Suppressor macrophage treated with lipopolysaccharide for 4 hours (primary cell): Measurements from ENCODE around the gene SLC41A3.
"Not testable (repeated sequence)": the region's sequence is repeated elsewhere in the genome, so short reads cannot be mapped to it uniquely, and the experiment has no call there.

Experiments
- DNase-seq: peaks from one replicate; pipeline ENCODE4 v3.0.0-alpha.2; 2020

The SLC41A3 gene

DNA sequence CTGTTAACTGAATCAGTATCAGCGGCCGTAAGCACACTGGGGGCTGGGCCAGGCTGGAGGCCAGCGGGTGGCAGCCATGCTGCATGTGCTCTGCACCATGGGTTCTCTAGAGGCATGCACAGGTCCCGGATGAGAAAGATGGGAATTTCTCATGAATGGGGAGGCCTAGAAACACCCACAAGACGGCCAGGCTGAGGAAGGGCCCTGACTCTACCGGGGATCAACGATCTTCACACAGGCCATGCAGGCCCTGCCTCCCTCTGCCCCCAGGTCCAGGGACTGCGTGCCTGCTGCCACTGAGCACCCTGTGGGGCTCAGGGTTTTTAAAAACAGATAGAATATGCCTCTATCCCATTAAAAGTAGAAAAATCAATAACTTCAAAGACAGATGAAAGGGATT lies 32.7 kb downstream of the SLC41A3 start:
- DNase-seq: no peak

DNA sequence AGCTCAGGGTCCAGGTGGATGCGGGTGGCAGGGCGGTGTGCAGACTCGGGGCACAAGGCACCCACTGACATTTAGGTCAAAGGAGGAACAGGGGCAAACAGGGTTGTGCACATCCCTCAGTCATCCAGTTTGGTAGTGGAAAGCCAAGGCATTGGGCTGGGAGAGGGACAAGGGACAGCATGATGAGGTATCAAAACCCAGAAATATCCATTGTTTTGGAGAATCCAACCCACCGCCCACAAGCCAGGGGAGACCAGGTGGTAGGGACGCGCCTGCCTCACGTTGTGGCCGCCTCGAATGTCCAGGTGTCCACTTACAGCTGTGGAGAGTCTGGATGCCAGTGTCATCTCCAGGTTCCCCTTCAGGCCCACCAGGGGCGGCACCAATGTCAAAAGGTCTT lies 33.3 kb downstream of the SLC41A3 start:
- no peak for DNase-seq

DNA sequence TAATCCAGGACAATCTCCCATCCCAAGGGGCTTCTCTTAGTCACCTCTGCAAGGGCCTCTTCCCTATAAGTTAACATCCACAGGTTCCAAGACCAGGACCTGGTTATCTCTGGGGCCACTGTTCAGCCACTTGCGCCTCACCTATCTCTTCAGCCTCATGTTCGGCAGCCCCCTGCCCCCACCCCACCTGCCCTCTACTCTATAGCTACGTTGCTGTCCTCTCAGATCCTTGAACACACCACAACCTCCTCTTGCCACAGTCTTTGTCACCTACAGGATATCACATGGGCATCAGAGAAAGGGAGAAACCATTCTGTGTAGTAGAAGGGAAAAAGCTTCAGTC lies 33.9 kb downstream of the SLC41A3 start:
- no peak for DNase-seq

DNA sequence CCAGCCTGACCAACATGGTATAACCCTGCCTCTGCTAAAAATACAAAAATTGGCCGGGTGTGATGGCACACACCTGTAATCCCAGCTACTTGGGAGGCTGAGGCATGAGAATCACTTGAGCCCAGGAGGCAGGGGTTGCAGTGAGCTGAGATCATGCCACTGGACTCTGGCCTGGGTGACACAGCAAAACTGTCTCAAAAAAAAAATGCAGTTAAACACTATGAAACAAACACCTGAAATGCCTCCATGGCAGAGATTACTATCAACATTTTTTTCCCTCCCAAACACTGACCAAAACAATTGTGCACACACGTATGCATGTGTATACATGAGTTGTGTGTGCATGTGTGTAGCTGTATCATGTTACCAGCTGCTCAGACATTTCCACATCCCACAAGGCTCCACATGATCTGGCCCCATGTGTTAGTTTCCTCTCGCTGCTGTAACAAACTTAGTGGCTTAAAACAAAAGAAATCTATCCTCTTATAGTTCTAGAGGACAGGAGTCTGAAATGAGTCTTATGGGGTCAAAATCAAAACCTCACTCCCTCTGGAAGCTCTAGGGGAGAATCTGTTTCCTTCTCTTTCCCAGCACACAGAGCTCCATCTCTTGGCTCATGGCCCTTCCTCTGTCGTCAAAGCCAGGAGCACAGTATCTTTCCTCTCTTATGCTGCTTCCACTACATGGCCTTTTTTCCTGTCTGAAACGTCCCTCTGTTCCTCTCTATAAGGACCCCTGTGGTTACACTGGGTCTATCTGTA lies 34.5 kb downstream of the SLC41A3 start:
- no peak for DNase-seq

DNA sequence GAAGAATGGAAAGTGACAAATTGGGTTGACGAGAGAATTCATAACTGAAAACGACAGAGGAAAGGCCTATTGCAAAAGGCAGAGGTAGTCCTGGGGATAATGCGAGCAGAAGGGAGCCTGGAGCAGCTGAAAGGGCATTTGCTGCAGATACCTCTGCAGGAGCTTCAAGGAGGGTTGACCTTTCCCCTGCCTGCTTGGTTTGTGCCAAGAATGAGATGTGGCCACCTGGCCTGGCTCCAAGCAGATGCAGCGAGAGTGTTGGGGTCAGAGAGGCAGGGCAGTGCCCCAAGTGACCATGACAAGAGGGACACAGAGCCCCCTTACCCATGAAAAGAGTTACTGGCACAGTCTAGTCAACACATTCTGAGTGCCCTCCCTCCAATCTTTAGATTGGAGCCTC lies 43.5 kb downstream of the SLC41A3 start:
- DNase-seq: no peak

DNA sequence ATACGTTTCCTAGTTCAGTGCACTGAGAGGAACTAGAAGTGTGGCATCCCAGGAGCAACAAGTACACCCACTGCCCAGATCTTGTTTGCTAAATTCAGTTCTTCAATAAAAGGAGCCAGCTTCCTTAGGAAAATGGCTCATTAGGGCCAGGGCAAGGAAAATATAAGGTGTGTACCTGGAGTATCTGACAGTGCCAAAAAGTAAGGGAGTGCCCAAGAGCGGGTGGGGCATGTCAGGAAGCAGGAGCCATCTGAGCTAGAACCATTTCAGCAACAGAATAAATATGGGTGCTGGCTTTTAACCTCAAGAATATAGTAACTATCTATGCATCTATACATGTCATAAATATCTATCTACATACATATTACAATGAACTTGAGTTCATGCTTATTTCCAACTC lies 44.1 kb downstream of the SLC41A3 start:
- DNase-seq: no peak

DNA sequence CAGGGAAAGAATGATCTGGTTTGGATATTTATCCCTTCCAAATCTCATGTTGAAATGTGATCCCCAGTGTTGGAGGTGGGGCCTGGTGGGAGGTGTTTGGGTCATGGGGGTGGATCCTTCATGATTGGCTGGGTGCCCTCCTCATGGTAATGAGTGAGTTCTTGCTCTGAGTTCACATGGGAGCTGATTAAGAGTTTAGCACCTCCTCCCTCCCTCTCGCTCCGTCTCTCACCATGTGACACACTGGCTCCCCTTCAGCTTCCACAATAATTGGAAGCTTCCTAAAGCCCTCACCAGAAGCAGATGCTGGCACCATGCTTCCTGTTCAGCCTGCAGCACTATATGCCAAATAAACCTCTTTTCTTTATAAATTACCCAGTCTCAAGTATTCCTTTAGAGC lies 45.1 kb downstream of the SLC41A3 start:
- not testable (repeated sequence) for DNase-seq

DNA sequence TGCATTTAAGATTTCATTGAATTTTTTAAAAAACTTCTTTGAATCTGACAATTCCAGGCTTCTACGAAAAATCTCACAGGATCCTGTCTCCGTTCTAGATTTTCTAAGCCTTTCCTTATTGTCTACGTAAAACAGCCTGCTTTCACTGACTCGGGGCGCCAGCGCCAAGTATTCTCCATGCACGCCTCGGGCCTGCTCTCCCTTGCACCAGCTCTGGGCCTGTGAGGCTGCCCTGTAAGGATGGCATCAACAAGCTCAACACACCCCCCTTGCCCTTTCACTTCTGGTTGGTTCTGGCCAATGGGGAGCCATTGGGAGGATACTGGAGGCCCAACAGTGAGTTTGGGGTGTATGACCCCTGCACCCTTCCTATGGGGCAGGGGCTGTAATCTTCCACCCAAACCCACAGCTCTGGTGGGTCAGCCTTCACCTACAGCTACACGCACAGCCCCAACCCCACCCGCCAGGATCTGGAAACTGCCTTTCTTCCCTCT lies 47.8 kb downstream of the SLC41A3 start:
- no peak for DNase-seq

DNA sequence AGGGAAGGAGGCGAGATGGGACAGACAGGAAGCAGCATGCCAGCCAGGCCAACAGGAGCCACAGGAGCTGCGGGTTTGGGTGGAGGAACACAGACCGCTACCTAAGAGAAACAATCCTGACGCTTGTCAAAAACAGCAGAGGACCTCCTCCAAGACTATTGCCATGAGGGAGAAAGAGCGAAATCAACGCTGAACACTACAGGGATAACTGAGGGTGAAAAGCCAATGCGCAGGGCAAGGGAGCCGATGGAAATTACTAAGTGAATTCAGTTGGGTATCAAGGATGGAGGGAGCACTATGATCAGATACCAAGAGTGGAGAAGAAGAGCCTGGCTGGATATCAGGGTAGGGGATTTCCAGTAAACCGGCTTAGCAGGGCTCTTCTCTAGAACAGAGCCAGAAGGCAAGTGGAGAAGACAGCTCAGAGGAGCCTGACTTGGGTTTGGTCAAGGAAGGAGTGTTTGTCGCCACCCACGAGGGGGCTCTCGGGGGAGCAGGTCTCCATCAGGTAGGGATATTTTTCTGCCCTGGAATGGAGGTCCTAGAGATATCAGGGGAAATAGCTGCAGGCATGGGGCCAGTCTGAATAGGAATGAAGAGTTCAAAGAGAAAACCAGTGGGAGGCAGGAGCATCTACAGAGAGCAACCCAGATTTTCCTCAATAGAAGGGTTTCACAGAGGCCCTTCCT lies 48.4 kb downstream of the SLC41A3 start:
- no peak for DNase-seq

DNA sequence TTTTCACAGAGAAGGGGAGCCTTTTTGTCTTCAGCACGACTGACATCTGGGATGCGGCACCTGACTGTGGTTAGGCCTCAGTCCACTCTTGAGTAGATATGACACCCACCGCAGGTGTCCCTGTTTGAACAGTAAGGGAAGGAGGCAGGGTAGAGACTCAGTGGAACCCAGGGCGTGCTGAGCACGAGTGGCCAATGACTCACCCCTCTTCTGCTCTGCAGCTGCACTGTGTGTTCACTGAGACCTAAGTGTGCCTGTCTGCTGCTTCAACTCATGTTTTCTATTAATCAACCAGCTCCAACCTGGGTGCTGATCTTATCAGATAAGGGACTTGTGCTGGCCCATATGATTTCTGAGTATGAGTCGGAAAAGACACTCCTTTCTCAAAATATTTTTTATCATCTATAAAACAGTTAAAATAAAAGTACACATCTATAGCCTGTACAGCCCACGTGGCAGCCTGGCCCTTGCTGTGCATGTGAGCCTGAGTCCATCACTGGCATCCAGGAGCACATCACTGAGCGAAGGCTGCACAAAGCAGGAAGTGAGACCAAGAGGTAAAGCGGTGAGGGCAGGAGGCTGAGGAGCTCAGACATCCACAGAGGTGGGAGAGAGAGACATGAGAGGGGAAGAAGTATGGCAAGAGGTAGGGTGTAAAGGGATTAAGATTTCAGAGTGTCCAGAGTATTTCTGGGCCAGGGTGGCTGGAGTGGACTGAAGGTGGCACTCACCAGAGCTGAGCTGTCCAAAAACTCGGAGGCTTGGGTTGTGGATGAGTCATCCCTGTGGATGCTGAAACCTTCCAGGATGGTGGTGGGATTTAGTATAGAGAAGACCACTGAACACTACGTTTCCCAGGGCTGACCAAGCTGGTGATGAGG lies 49.2 kb downstream of the SLC41A3 start:
- DNase-seq: no peak

DNA sequence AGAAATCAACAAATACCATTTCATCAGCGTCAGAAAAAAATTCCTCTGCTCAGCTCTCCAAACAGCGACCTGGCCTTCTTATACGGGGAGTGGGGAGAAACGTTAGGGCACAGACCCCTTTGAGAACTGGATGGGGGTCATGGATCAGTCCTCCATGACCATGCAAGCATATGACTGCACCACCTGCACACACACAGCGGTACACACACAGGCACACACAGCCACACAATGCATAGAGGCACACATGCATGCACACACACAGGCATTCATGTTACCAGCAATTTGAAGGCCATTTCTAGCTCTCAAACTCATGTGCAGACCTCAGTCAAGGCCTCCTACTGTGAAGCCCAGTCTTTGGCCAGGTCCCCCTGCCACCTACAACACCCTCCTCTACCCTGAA lies 50.2 kb downstream of the SLC41A3 start:
- no peak for DNase-seq

DNA sequence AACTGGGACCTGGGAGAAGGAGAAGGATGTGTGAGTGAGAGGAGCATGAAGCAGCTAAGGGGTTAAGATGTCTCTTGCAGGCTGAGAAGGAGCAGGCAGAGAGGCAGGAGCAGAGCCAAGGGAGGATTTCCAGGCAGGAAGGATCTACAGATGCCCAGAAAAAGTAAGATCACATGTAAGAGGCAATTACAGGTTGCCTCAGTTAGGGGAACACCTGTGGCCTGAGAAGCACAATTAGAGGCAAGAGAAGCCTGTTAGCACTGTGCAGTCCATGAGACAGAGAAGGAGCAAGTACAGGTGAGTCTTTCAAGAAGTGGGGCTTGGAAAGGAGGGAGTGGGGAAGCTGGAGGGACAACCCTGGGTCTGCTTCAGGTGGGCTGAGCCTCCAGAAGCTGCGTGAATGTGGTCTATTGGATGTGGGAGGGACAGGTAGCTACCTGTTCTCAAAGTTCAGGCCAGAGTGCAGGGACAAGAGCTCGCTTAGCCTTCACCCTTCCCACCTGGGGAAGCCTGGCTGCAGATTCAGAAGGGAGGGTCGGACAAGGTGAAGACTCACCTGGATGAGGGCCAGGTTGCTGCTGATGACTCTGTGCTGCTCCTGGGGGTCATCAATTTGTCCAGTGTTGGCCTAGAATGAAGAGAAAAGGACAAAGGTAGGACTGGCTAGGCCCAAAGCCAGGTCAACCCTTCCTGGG lies 50.7 kb downstream of the SLC41A3 start:
- DNase-seq: no peak

DNA sequence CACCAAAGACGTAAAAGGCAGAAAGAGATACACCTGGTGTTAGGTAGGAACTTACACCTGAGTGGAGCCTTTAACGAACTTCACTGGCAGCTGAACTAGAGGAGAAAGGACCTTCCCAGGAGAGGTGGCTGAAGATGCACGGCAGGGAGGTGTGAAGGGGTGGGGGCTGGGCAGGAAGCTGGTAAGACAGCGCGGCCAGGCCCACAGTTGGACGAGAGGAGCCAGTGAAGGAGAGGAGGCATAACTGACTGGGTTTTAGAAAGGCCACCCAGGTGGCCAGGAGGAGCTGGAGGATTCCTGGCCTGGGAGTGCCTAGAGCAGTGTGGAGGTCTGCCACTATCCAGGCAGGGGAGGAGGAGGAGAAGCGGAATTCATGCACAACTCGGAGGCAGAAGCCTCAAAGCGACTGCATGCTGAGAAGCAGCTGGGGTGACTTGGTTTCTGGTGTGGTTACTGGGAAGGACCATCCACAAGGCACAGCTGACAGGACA lies 51.9 kb downstream of the SLC41A3 start:
- DNase-seq: no peak

DNA sequence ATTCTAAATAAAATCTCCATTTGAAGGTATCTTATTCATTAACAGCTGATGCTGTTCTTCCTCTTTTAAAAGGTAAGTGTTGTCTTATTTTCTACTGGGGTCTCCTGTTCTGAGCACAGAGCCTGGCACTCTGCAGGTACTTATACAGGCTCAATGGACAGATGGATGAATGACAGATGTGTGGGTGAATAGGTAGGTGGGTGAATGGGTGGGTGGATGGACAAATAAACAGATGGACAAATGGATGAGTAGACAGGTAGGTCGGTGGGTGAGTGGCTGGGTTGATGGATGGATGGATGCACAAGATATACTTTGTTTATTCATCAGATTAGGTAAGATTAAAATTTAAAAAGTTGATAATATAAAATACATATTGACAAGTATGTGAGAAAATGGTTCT lies 53.5 kb downstream of the SLC41A3 start:
- DNase-seq: no peak

DNA sequence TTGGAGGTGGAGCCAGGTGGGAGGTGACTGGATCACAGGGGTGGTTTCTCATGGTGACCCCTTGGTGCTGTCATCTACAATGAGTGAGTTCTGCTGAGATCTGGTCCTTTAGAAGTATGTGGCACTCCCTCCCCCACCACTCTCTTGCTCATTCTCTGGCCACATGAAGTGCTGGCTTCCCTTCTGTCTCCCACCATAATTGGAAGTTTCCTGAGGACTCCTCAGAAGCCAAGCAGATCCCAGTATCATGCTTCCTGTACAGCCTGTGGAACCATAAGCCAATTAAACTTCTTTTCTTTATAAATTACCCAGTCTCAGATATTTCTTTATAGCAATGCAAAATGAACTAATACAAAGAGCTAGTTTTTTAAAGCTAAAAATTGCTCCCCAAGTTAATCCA lies 54.7 kb downstream of the SLC41A3 start:
- no peak for DNase-seq

DNA sequence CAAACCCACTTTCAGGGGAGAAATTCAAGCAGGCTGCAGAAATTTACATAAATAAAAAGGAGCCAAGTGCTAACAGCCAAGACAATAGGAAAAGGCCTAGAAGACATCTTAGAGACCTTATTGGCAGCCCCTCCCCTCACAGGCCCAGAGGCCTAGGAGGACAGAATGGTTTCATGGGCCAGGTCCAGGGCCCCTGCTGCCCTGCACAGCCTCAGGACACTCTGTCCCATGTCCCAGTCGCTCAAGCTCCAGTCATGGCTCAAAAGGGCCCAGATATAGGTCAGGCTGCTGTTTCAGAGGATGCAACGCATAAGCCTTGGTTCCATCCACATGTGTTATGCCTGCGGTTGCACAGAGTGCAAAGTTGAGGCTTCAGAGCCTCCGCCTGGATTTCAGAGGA lies 55.8 kb downstream of the SLC41A3 start:
- DNase-seq: no peak

DNA sequence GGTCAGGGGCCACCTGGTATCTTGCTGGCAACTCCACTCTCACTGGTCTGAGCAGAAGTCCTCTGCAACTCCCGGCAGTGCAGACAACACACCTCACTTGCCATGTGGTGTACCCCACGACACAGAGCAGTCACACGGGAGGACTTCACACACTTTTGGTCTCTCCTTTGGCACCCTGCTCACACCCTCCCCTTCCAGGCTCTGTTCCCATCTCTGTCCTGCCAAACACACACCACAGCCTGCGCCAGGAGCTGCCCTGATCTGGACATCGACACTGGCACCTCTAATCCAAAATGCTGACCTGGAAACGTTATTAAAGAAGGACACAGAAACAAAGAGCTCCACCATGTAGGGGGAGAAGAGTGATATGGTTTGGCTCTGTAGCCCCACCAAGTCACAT lies 57.2 kb downstream of the SLC41A3 start:
- no peak for DNase-seq

DNA sequence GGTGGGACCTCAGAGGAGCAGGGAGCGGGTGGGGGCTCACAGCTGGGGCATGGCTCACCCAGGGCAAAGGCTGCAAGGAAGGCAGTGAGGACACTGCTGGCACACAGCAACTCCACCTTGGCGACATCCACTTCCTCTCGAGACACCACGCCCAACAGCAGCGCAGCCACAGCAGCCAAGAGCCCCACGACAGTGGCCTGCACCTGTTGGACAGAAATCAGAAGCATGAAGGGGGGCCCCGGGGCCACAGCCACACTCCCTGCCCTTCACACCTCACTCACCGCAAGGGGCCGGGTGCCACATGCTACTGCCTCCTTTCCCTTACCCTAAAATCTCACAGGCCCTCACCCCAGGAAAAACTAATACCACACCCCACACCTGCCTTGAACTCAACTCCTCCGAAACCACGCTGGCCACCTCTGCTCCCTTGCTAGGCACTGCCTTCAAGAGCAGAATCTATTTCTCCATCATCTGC lies 57.6 kb downstream of the SLC41A3 start:
- no peak for DNase-seq

DNA sequence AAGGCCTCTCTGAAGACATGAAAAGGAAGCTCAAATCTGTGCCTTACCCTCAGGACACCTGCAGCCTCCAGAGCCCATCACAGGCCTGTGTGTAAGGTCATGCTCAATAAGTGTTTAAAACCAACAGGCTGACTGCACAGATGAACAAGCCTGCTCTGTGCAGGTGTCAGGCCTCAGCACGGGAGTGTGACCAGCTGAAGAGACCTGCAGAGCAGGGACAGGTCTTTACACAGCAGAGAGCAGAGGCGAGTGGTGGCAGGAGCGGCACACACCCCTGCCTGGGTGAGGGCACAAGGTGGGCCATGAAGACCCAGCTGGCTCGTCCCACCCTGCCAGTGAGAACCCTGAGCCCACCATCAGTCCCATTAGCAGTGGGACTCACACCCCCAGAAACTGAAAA lies 58.1 kb downstream of the SLC41A3 start:
- no peak for DNase-seq

DNA sequence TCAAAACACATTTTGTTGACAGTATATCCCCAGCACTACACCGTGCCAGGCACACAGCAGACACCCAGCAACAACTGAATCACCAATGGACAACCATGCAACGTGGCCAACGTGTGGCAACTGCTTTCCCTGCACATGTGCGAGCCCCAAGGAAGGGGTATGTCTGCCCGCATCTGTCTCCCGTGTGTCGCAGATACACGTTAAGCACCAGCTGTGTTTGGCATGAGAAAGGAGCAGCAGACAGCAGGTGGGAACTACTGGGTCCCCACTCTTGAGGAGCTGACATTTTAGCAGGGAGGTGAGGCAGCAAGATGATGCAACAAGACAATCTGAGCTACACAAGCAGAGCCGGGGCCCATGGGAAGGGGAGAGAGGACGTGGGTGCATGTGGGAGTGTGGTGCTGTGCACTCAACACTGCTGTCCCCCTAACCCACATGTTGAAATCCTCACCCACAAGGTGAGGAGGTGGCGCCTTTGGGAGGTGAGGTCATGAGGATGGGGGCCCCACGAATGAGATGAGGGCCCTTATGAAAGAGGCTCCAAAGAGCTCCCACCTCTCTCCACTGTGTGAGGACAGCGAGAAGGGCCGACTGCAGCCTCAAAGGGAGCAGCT lies 58.7 kb downstream of the SLC41A3 start:
- DNase-seq: no peak

DNA sequence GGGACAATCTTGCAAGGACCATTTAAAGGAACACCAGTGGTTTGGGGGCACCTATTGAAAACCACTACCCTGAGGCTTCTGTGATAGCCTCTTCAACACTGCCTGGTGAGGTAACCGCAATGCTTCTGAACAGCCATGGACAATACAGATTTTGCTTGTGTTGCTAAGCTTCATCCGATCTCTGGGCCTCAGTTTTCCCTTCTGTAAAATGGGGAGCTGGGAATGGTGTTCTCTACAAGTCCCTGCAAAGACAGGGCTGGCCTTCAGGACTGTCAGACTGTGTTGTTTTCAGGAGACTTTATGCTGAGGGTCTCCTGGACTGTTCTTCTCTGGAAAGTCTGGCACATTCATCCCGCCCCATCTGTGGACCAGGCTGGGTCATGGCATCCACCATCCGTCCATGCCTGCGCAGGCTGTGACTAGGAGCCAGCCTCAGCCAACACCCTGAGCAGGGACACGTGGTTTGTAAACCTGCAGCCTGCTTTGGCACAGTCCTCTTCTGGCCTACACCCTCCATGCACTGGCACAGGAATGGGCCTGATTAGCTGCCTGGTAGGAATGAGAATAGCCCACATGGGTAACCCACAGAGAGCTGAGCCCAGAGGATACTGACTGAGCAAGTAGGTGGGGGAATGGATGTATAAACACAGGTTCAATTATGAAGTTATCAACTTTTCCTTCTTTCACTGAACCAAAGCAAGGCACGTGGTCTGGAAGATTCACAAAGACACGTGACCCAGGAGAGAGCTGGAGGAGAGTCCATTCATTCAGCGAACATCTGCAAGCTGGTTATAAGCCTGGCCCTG lies 59.7 kb downstream of the SLC41A3 start:
- DNase-seq: no peak
